H9 (cell line): ENCODE measurements around the gene IQGAP2. TPM values are rescaled to one million over a fixed set of nuclear protein-coding genes. Genes with fewer than 3 reads are reported as not detected.

ENCODE experiments used
- DNase-seq: peaks from one replicate; pipeline ENCODE4 v3.0.0-alpha.2; 2017
- H2AFZ ChIP-seq: one replicate; pipeline ENCODE4 v1.6.1; 2013; ENCODE audit warnings: mild to moderate bottlenecking, low read length, control low read depth, moderate library complexity
- H2AK5ac ChIP-seq: 2 replicates; pipeline ENCODE4 v1.6.1; 2013; ENCODE audit warnings: low read length, control low read depth, mixed read lengths; ENCODE audit not compliant: insufficient read length
- H2BK120ac ChIP-seq: one replicate; pipeline ENCODE4 v1.6.1; 2013; ENCODE audit warnings: low read depth, mild to moderate bottlenecking, low read length, control low read depth, inconsistent platforms; ENCODE audit not compliant: poor library complexity, severe bottlenecking
- H2BK12ac ChIP-seq: 2 replicates; pipeline ENCODE4 v1.6.1; 2013; ENCODE audit warnings: low read length, control low read depth, mixed read lengths, low read depth; ENCODE audit not compliant: insufficient read length
- H2BK15ac ChIP-seq: 2 replicates; pipeline ENCODE4 v1.6.1; 2013; ENCODE audit warnings: low read depth, low read length, control low read depth
- H2BK20ac ChIP-seq: one replicate; pipeline ENCODE4 v1.6.1; 2013; ENCODE audit warnings: low read depth, mild to moderate bottlenecking, low read length, control low read depth, inconsistent platforms; ENCODE audit not compliant: poor library complexity, severe bottlenecking
- H2BK5ac ChIP-seq: 2 replicates; pipeline ENCODE4 v1.6.1; 2013; ENCODE audit warnings: low read length, control low read depth, mixed read lengths; ENCODE audit not compliant: insufficient read length
- H3K14ac ChIP-seq: 2 replicates; pipeline ENCODE4 v1.6.1; 2013; ENCODE audit warnings: low read length, control low read depth; ENCODE audit not compliant: insufficient read depth
- H3K18ac ChIP-seq: 2 replicates; pipeline ENCODE4 v1.6.1; 2013; ENCODE audit warnings: low read depth, mild to moderate bottlenecking, mixed read lengths, low read length, control low read depth; ENCODE audit not compliant: insufficient read length
- H3K23ac ChIP-seq: 2 replicates; pipeline ENCODE4 v1.6.1; 2013; ENCODE audit warnings: low read length, control low read depth, mixed read lengths, low read depth; ENCODE audit not compliant: insufficient read length
- H3K23me2 ChIP-seq: 2 replicates; pipeline ENCODE4 v1.6.1; 2013; ENCODE audit warnings: low read depth, mild to moderate bottlenecking, mixed read lengths, low read length, control low read depth; ENCODE audit not compliant: insufficient read length, poor library complexity, severe bottlenecking
- H3K27ac ChIP-seq: 2 replicates; pipeline ENCODE4 v1.5.1; 2013; ENCODE audit warnings: low read length, control low read depth, mixed read lengths, low read depth; ENCODE audit not compliant: insufficient read length
- H3K27me3 ChIP-seq: 2 replicates; pipeline ENCODE4 v1.6.1; 2013; ENCODE audit warnings: low read length, control low read depth, inconsistent platforms; ENCODE audit not compliant: insufficient read depth
- H3K4ac ChIP-seq: 2 replicates; pipeline ENCODE4 v1.6.1; 2013; ENCODE audit warnings: low read depth, mild to moderate bottlenecking, control low read depth, inconsistent platforms, low read length, moderate library complexity
- H3K4me1 ChIP-seq: 2 replicates; pipeline ENCODE4 v1.6.1; 2013; ENCODE audit warnings: low read length, control low read depth, inconsistent platforms; ENCODE audit not compliant: insufficient read depth
- H3K4me2 ChIP-seq: 2 replicates; pipeline ENCODE4 v1.6.1; 2013; ENCODE audit warnings: low read length, control low read depth, mixed read lengths; ENCODE audit not compliant: insufficient read length, insufficient read depth
- H3K56ac ChIP-seq: 2 replicates; pipeline ENCODE4 v1.6.1; 2013; ENCODE audit warnings: low read depth, mild to moderate bottlenecking, mixed read lengths, low read length, control low read depth; ENCODE audit not compliant: insufficient read length
- H3K79me1 ChIP-seq: 2 replicates; pipeline ENCODE4 v1.6.1; 2013; ENCODE audit warnings: low read depth, mild to moderate bottlenecking, moderate library complexity, low read length, control low read depth, inconsistent platforms; ENCODE audit not compliant: insufficient read depth, poor library complexity, severe bottlenecking
- H3K79me2 ChIP-seq: 2 replicates; pipeline ENCODE4 v1.6.1; 2013; ENCODE audit warnings: low read length, control low read depth, inconsistent platforms; ENCODE audit not compliant: insufficient read depth
- H3K9ac ChIP-seq: 2 replicates; pipeline ENCODE4 v1.6.1; 2013; ENCODE audit warnings: low read length, control low read depth, mixed read lengths; ENCODE audit not compliant: insufficient read length; ENCODE audit errors: extremely low read depth
- H3K9me3 ChIP-seq: one replicate; pipeline ENCODE4 v1.6.1; 2013; ENCODE audit warnings: low read depth, low read length, inconsistent platforms; ENCODE audit not compliant: control insufficient read depth
- H3T11ph ChIP-seq: one replicate; pipeline ENCODE4 v1.6.1; 2013; ENCODE audit warnings: mild to moderate bottlenecking, low read length, control low read depth, inconsistent platforms
- H4K20me1 ChIP-seq: one replicate; pipeline ENCODE4 v1.6.1; 2013; ENCODE audit not compliant: control insufficient read depth, insufficient read length, insufficient read depth
- H4K5ac ChIP-seq: 2 replicates; pipeline ENCODE4 v1.6.1; 2013; ENCODE audit warnings: low read depth, mild to moderate bottlenecking, mixed read lengths, low read length, control low read depth; ENCODE audit not compliant: insufficient read length
- H4K8ac ChIP-seq: replicated peaks from 2 replicates; pipeline ENCODE4 v1.6.1; 2013; ENCODE audit warnings: low read length, control low read depth, mixed read lengths, low read depth; ENCODE audit not compliant: insufficient read length
- H4K91ac ChIP-seq: 2 replicates; pipeline ENCODE4 v1.6.1; 2013; ENCODE audit warnings: low read depth, mild to moderate bottlenecking, moderate library complexity, mixed read lengths, low read length, control low read depth; ENCODE audit not compliant: insufficient read length
- H3K27ac Mint-ChIP-seq, 3 experiments: 2 replicates in 2 of 3; 3 replicates in 1 of 3; pipeline ENCODE4 v1.8.0; 2020 to 2021; ENCODE audit warnings: mixed read lengths in 3 of 3, mild to moderate bottlenecking in 1 of 3, moderate library complexity in 1 of 3
- H3K27me3 Mint-ChIP-seq: 2 replicates; pipeline ENCODE4 v1.8.0; 2021; ENCODE audit warnings: low read depth, mild to moderate bottlenecking, moderate library complexity, mixed read lengths
- H3K36me3 Mint-ChIP-seq, 3 experiments: 2 replicates in 2 of 3; 3 replicates in 1 of 3; pipeline ENCODE4 v1.8.0; 2020 to 2021; ENCODE audit warnings: low read depth in 3 of 3, mixed read lengths in 3 of 3; ENCODE audit not compliant: insufficient read depth in 1 of 3
- H3K4me1 Mint-ChIP-seq, 2 experiments: 2 replicates each; pipeline ENCODE4 v1.8.0; 2020; ENCODE audit warnings: mixed read lengths in 2 of 2
- H3K4me3 Mint-ChIP-seq, 2 experiments: 2 replicates in 1 of 2; 3 replicates in 1 of 2; pipeline ENCODE4 v1.8.0; 2020 to 2021; ENCODE audit warnings: mild to moderate bottlenecking in 2 of 2, mixed read lengths in 2 of 2, moderate library complexity in 1 of 2
- H3K9me3 Mint-ChIP-seq, 2 experiments: 2 replicates in 1 of 2; 3 replicates in 1 of 2; pipeline ENCODE4 v1.8.0; 2020; ENCODE audit warnings: mild to moderate bottlenecking in 2 of 2, mixed read lengths in 2 of 2, moderate library complexity in 1 of 2
- total RNA-seq: library from RNA; stranded (reverse); gene quantifications from 2 replicates; pipeline ENCODE4 v1.2.1, GENCODE V29; 2021
- TF ChIP-seq, protein P1 (sequence below): fragments of 200-600 bp; sonication (generic); conservative IDR thresholded peaks from 3 replicates; pipeline ENCODE4 v1.8.0; 2021; ENCODE audit warnings: antibody characterized with exemption, mild to moderate bottlenecking

Gene IQGAP2
- total RNA-seq, 1 experiment from 2014 or later: 22.5 TPM

DNA sequence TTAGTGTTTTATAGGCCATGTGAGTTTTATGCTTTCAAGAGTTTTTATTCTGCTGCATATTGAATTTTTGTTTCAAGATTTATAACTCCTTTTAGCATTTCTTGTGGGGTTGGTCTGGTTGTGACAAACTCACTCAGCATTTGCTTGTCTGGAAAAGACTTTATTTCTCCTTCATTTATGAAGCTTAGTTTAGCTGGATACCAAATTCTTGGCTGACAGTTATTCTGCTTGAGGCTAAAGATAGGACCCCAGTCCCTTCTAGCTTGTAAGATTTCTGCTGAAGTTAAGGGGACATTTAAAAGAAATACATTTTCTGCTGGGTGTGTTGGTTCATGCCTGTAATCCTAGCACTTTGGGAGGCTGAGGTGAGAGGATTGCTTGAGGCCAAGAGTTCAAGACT lies 36.8 kb downstream of the IQGAP2 start:
- Histone ChIP-seq H2BK20ac (no peak overlapping the region), H3K27ac (no peak overlapping the region), H4K20me1 (no peaks in the 10 kb centered on the region), H2BK12ac (no peak overlapping the region), H3K27me3 (no peaks in the 10 kb centered on the region), H3K18ac (no peak overlapping the region), H2BK120ac (no peak overlapping the region), H4K5ac (no peak overlapping the region), H3K9me3 (no peaks in the 10 kb centered on the region), H3K14ac (no peak overlapping the region), H2AK5ac (no peak overlapping the region), H4K91ac (no peak overlapping the region), H3K23me2 (no peaks in the 10 kb centered on the region), H2BK15ac (no peak overlapping the region), H3K79me2 (no peaks in the 10 kb centered on the region; the same call in 1 of the 2 replicates), H3K4me2 (no peak overlapping the region), H2AFZ (no peak overlapping the region), H3K9ac (no peak overlapping the region), H2BK5ac (no peak overlapping the region), H3K56ac (no peak overlapping the region), H3T11ph (no peak overlapping the region), H3K23ac (no peak overlapping the region), H3K4ac (no peak overlapping the region), H4K8ac (no peak overlapping the region), H3K79me1 (no peaks in the 10 kb centered on the region), H3K4me1 (no peaks in the 10 kb centered on the region)
- no peak for DNase-seq
- Mint-ChIP-seq H3K36me3 (peaks cover 2 to 11% (median 11%) of the 10 kb centered on the region in 3 experiments; a peak in 5 of 7 replicates), H3K27me3 (no peaks in the 10 kb centered on the region), H3K4me3 (no peak overlapping the region), H3K9me3 (peaks cover 7 to 11% of the 10 kb centered on the region in 2 experiments), H3K4me1 (0 out of 4 replicates have a peak, but pooled peaks cover 0 to 4% of the 10 kb centered on the region in 2 experiments), H3K27ac (no peak overlapping the region)
- TF ChIP-seq, protein P1, sequence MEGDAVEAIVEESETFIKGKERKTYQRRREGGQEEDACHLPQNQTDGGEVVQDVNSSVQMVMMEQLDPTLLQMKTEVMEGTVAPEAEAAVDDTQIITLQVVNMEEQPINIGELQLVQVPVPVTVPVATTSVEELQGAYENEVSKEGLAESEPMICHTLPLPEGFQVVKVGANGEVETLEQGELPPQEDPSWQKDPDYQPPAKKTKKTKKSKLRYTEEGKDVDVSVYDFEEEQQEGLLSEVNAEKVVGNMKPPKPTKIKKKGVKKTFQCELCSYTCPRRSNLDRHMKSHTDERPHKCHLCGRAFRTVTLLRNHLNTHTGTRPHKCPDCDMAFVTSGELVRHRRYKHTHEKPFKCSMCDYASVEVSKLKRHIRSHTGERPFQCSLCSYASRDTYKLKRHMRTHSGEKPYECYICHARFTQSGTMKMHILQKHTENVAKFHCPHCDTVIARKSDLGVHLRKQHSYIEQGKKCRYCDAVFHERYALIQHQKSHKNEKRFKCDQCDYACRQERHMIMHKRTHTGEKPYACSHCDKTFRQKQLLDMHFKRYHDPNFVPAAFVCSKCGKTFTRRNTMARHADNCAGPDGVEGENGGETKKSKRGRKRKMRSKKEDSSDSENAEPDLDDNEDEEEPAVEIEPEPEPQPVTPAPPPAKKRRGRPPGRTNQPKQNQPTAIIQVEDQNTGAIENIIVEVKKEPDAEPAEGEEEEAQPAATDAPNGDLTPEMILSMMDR: no peak
